Right lobe of liver (tissue), 4 donors: ENCODE data around the gene EPS8L3.
"Not testable (repeated sequence)": the region's sequence is repeated elsewhere in the genome, so short reads cannot be mapped to it uniquely, and the experiment has no call there.

Source experiments
- CTCF ChIP-seq, 4 donors: fragments of 200-600 bp in 3 of 4; fragments of 450-650 bp in 1 of 4; IDR thresholded peaks; one replicate each; pipeline versions ENCODE4 v1.5.1 to v1.8.0; 2016 to 2022; ENCODE audit warnings: antibody characterized with exemption in 4 of 4, mild to moderate bottlenecking in 2 of 4
- POLR2A ChIP-seq: fragments of 450-650 bp; IDR thresholded peaks from one replicate; pipeline ENCODE4 v1.6.1; 2017; ENCODE audit warnings: antibody characterized with exemption, mild to moderate bottlenecking
- donor health status: DM: no; HTN: no; CAD: no.
- donor health status: DM: no; HTN: no; CAD: no.
- donor health status: DM: no; HTN: yes; CAD: no.

GRCh38 chr1:109756325-109756724 lies 7.4 kb downstream of the EPS8L3 start:
- TF ChIP-seq CTCF (IDR thresholded peaks at IDR 0.05); POLR2A: not testable (repeated sequence)
